H1 (cell line): ENCODE measurements around the gene CPSF2. TPM values are rescaled to one million over a fixed set of nuclear protein-coding genes. Genes with fewer than 3 reads are reported as not detected.

Experiments
- CTCF ChIA-PET: fragments of 300-600 bp; sonication (Branson Sonifier 250); formaldehyde crosslinking; loops from one replicate; lab custom pipeline; 2021; ENCODE audit not compliant: partially characterized antibody; lab: Charles Lee
- POLR2A ChIA-PET: fragments of 300-600 bp; sonication (Branson Sonifier 250); formaldehyde crosslinking; loops from one replicate; lab custom pipeline; 2021; ENCODE audit warnings: inconsistent platforms; ENCODE audit not compliant: partially characterized antibody; lab: Charles Lee
- DNase-seq, 2 experiments: peaks; one replicate each; pipeline versions ENCODE4 v3.0.0 to v3.0.0-alpha.2; 2010 to 2022; ENCODE audit warnings: low spot score in 2 of 2, low read depth in 1 of 2, mixed read lengths in 1 of 2
- FAIRE-seq: peaks from 2 replicates; lab custom pipeline; 2011; peaks lifted over from hg19 to GRCh38; lab: Jason Lieb, UNC
- H2AFZ ChIP-seq: 2 replicates; pipeline ENCODE4 v1.8.1; 2012; ENCODE audit warnings: low read length, inconsistent platforms
- H2AK5ac ChIP-seq: 2 replicates; pipeline ENCODE4 v1.6.1; 2013; ENCODE audit warnings: low read depth, low read length
- H2BK120ac ChIP-seq: replicated peaks from 2 replicates; pipeline ENCODE3; 2013; ENCODE audit warnings: low read depth, low read length, inconsistent platforms
- H2BK12ac ChIP-seq: 2 replicates; pipeline ENCODE4 v1.6.1; 2013; ENCODE audit warnings: low read depth, low read length
- H2BK15ac ChIP-seq: 2 replicates; pipeline ENCODE4 v1.6.1; 2013; ENCODE audit warnings: low read length
- H2BK20ac ChIP-seq: 2 replicates; pipeline ENCODE4 v1.6.1; 2013; ENCODE audit warnings: low read length
- H2BK5ac ChIP-seq: 2 replicates; pipeline ENCODE4 v1.6.1; 2013; ENCODE audit warnings: low read depth, low read length
- H3K14ac ChIP-seq: 2 replicates; pipeline ENCODE4 v1.6.1; 2013; ENCODE audit warnings: inconsistent platforms; ENCODE audit not compliant: insufficient read length
- H3K18ac ChIP-seq: 2 replicates; pipeline ENCODE4 v1.6.1; 2013; ENCODE audit warnings: low read length; ENCODE audit errors: extremely low read depth
- H3K23ac ChIP-seq: 2 replicates; pipeline ENCODE4 v1.6.1; 2013; ENCODE audit warnings: inconsistent platforms; ENCODE audit not compliant: insufficient read length
- H3K23me2 ChIP-seq: 2 replicates; pipeline ENCODE4 v1.6.1; 2013; ENCODE audit warnings: low read depth, low read length
- H3K27ac ChIP-seq: 2 replicates; pipeline ENCODE4 v1.6.1; 2011; ENCODE audit warnings: low read depth, low read length, inconsistent platforms
- H3K27me3 ChIP-seq, 4 experiments: replicated peaks in 1 of 4; 1 replicate in 1 of 4; 2 replicates in 3 of 4; pipeline versions ENCODE4 v1.6.1 to v1.8.1; 2011 to 2013; ENCODE audit warnings: low read length in 3 of 4, mild to moderate bottlenecking in 3 of 4, inconsistent platforms in 2 of 4, mixed read lengths in 2 of 4, moderate library complexity in 1 of 4; ENCODE audit not compliant: control insufficient read depth in 3 of 4, insufficient read depth in 3 of 4; ENCODE audit errors: extremely low read depth in 1 of 4
- H3K36me3 ChIP-seq, 4 experiments: 2 replicates each; pipeline versions ENCODE4 v1.6.1 to v1.8.1; 2011 to 2013; ENCODE audit warnings: mild to moderate bottlenecking in 4 of 4, low read length in 3 of 4, moderate library complexity in 2 of 4, control low read depth in 1 of 4, inconsistent platforms in 1 of 4; ENCODE audit not compliant: insufficient read depth in 4 of 4, control insufficient read depth in 2 of 4
- H3K4ac ChIP-seq: replicated peaks from 2 replicates; pipeline ENCODE3; 2013; ENCODE audit warnings: low read length, low read depth, mixed read lengths, inconsistent platforms; ENCODE audit not compliant: insufficient read length
- H3K4me1 ChIP-seq, 4 experiments: replicated peaks in 1 of 4; 1 replicate in 1 of 4; 2 replicates in 3 of 4; pipeline versions ENCODE4 v1.6.1 to v1.8.1; 2011 to 2013; ENCODE audit warnings: low read length in 3 of 4, inconsistent platforms in 2 of 4, mixed read lengths in 1 of 4; ENCODE audit not compliant: insufficient read depth in 4 of 4, control insufficient read depth in 3 of 4
- H3K4me2 ChIP-seq, 2 experiments: 2 replicates each; pipeline versions ENCODE4 v1.6.1 to v1.8.1; 2011 to 2013; ENCODE audit warnings: low read depth in 2 of 2, low read length in 2 of 2, control low read depth in 1 of 2, inconsistent platforms in 1 of 2, mild to moderate bottlenecking in 1 of 2; ENCODE audit not compliant: insufficient read depth in 1 of 2
- H3K4me3 ChIP-seq, 4 experiments: fragments of 200-600, 300-600 bp in 1 of 4; sonication (generic), shearing (Covaris generic), sonication (Bioruptor Twin) in 1 of 4; 2 replicates each; pipeline versions ENCODE4 v1.5.1 to v1.8.1; 2011 to 2016; ENCODE audit warnings: low read length in 4 of 4, low read depth in 3 of 4, control low read depth in 2 of 4, inconsistent platforms in 2 of 4, mild to moderate bottlenecking in 2 of 4, mixed read lengths in 1 of 4, moderate library complexity in 1 of 4; ENCODE audit not compliant: insufficient read depth in 2 of 4; ENCODE audit errors: extremely low read depth in 1 of 4
- H3K56ac ChIP-seq: replicated peaks from 2 replicates; pipeline ENCODE3; 2013; ENCODE audit warnings: low read depth, mild to moderate bottlenecking, mixed read lengths, low read length, inconsistent platforms; ENCODE audit not compliant: insufficient read length
- H3K79me1 ChIP-seq: 2 replicates; pipeline ENCODE4 v1.6.1; 2013; ENCODE audit warnings: low read depth, low read length, control low read depth
- H3K79me2 ChIP-seq, 2 experiments: 2 replicates each; pipeline versions ENCODE4 v1.6.1 to v1.8.1; 2012 to 2013; ENCODE audit warnings: low read length in 2 of 2, mild to moderate bottlenecking in 2 of 2, inconsistent platforms in 1 of 2; ENCODE audit not compliant: insufficient read depth in 2 of 2, control insufficient read depth in 1 of 2
- H3K9ac ChIP-seq, 4 experiments: replicated peaks in 1 of 4; 1 replicate in 1 of 4; 2 replicates in 3 of 4; pipeline versions ENCODE4 v1.6.1 to v1.8.1; 2011 to 2013; ENCODE audit warnings: low read depth in 3 of 4, low read length in 3 of 4, control low read depth in 2 of 4, mild to moderate bottlenecking in 2 of 4, moderate library complexity in 2 of 4, inconsistent platforms in 1 of 4; ENCODE audit errors: extremely low read depth in 1 of 4
- H3K9me3 ChIP-seq, 2 experiments: 2 replicates each; pipeline versions ENCODE4 v1.6.1 to v1.8.1; 2012 to 2013; ENCODE audit warnings: mild to moderate bottlenecking in 2 of 2, moderate library complexity in 2 of 2, control low read depth in 1 of 2, inconsistent platforms in 1 of 2, low read depth in 1 of 2, low read length in 1 of 2, mixed read lengths in 1 of 2; ENCODE audit not compliant: insufficient read depth in 2 of 2
- H4K20me1 ChIP-seq, 2 experiments: replicated peaks in 1 of 2; 2 replicates each; pipeline versions ENCODE3 to v1.8.1; 2011 to 2013; ENCODE audit warnings: inconsistent platforms in 2 of 2, low read length in 2 of 2, mild to moderate bottlenecking in 1 of 2; ENCODE audit not compliant: insufficient read depth in 2 of 2, control insufficient read depth in 1 of 2
- H4K5ac ChIP-seq: 2 replicates; pipeline ENCODE4 v1.6.1; 2013; ENCODE audit warnings: low read length, low read depth, mixed read lengths, inconsistent platforms; ENCODE audit not compliant: insufficient read length
- H4K8ac ChIP-seq: 2 replicates; pipeline ENCODE4 v1.8.0; 2013; ENCODE audit warnings: mild to moderate bottlenecking, moderate library complexity, low read length, inconsistent platforms; ENCODE audit not compliant: insufficient read depth; ENCODE audit errors: extremely low read depth
- H4K91ac ChIP-seq: replicated peaks from 2 replicates; pipeline ENCODE3; 2013; ENCODE audit warnings: low read length, mixed read lengths, inconsistent platforms; ENCODE audit not compliant: insufficient read length
- CBX8 ChIP-seq: fragments of 300-800, 300-1000 bp; sonication (generic); IDR thresholded peaks from 2 replicates; pipeline ENCODE4 v1.7.1; 2016; ENCODE audit warnings: low read depth, low read length, borderline replicate concordance
- GABPA ChIP-seq: IDR thresholded peaks from 2 replicates; pipeline ENCODE4 v1.6.1; 2011; ENCODE audit warnings: mild to moderate bottlenecking, low read length, moderate library complexity, borderline replicate concordance; ENCODE audit not compliant: insufficient read depth
- KDM1A ChIP-seq: fragments of 200-600, 300-600 bp; sonication (generic); IDR thresholded peaks from 2 replicates; pipeline ENCODE4 v1.7.1; 2016; ENCODE audit warnings: mild to moderate bottlenecking, low read length, borderline replicate concordance
- KDM4A ChIP-seq: IDR thresholded peaks from one replicate; pipeline ENCODE4 v1.7.1; 2012; ENCODE audit warnings: low read depth, mild to moderate bottlenecking, moderate library complexity, low read length, inconsistent platforms; ENCODE audit not compliant: severe bottlenecking
- POLR2A ChIP-seq, 2 experiments: IDR thresholded peaks; 1 replicate in 1 of 2; 2 replicates in 1 of 2; pipeline ENCODE4 v1.6.1; 2011; ENCODE audit warnings: low read depth in 2 of 2, low read length in 2 of 2, mild to moderate bottlenecking in 2 of 2; ENCODE audit errors: control extremely low read depth in 1 of 2
- POU5F1 ChIP-seq: IDR thresholded peaks from 2 replicates; pipeline ENCODE4 v1.6.1; 2011; ENCODE audit warnings: low read depth, mild to moderate bottlenecking, low read length, moderate library complexity
- SIN3A ChIP-seq, 2 experiments: IDR thresholded peaks in 1 of 2; conservative IDR thresholded peaks in 1 of 2; 2 replicates each; pipeline ENCODE4 v1.6.1; 2011 to 2012; ENCODE audit warnings: low read length in 2 of 2, improper control_type of control experiment in 1 of 2, low read depth in 1 of 2, mild to moderate bottlenecking in 1 of 2
- TAF1 ChIP-seq: IDR thresholded peaks from 2 replicates; pipeline ENCODE4 v1.6.1; 2011; ENCODE audit warnings: mild to moderate bottlenecking, low read depth, low read length
- WGBS, 2 experiments: shearing (Covaris generic) in 1 of 2; methylation state at CpG; one replicate each; pipeline versions ENCODE4 v1.1.6 to v1.1.7; 2013 to 2015; ENCODE audit warnings: low lambda C conversion rate in 2 of 2, mixed read lengths in 2 of 2, inconsistent platforms in 1 of 2, low coverage in 1 of 2, missing lambda C conversion rate in 1 of 2; ENCODE audit not compliant: insufficient replicate concordance in 2 of 2, insufficient coverage in 1 of 2, insufficient read length in 1 of 2; ENCODE audit errors: extremely low coverage in 1 of 2, missing lambda C conversion rate in 1 of 2; 5-methylcytosine and 5-hydroxymethylcytosine counted together
- long read RNA-seq, 2 experiments: library from RNA in 1 of 2; library from capped mRNA in 1 of 2; stranded (forward); transcript quantifications; one replicate each; pipeline ENCODE4 v2.0.0, GENCODE V29; 2021; ENCODE audit warnings: inconsistent platforms in 1 of 2
- polyA minus RNA-seq, 3 experiments: library from RNA; depleted of rRNA, polyadenylated mRNA; stranded (reverse); fragments of >200 nt; gene quantifications; 1 replicate in 2 of 3; 2 replicates in 1 of 3; pipeline ENCODE4 v1.2.3, GENCODE V29; 2011
- polyA plus RNA-seq, 7 experiments: library from polyadenylated mRNA; depleted of rRNA in 3 of 7; stranded (reverse) in 5 of 7; unstranded in 2 of 7; fragments of >200 nt in 5 of 7; fragments of 200-250 nt in 2 of 7; gene quantifications; 1 replicate in 5 of 7; 2 replicates in 1 of 7; 4 replicates in 1 of 7; pipeline versions ENCODE4 v1.2.1 to v1.2.3, GENCODE V29; 2011 to 2013; ENCODE audit warnings: missing spikeins in 2 of 7, mixed read lengths in 2 of 7
- total RNA-seq: library from RNA; stranded (reverse); fragmentation: NEBNext Ultra II Directional; extraction: Animal tissue kit (Norgen Biotek cat#: 25700); gene quantifications from 2 replicates; pipeline ENCODE4 v1.2.1, GENCODE V29; 2021

CPSF2 gene
- total RNA-seq (130 and 141 TPM in 2 replicates), polyA plus RNA-seq (2011; rRNA removed) (10.0 and 11.3 TPM in 2 replicates), polyA minus RNA-seq (2011; rRNA and poly(A)+ RNA removed) (41.5 and 63.4 TPM in 2 replicates)
- 27.3 TPM for polyA plus RNA-seq (2011; cell fraction: cytosol; rRNA removed)
- polyA plus RNA-seq (2011; cell fraction: nucleus; rRNA removed) = 7.5 TPM
- polyA plus RNA-seq (2012, experiment 1 of 2) = 53.9 to 104 TPM (median 59.4 TPM) in 4 replicates
- polyA plus RNA-seq (2012, experiment 2 of 2) = 3.1 TPM
- 32.7 TPM for polyA plus RNA-seq (2013, experiment 1 of 2)
- 33.9 TPM for polyA plus RNA-seq (2013, experiment 2 of 2)
- polyA minus RNA-seq (2011; cell fraction: cytosol; rRNA and poly(A)+ RNA removed) = 41.7 TPM
- 37.2 TPM for polyA minus RNA-seq (2011; cell fraction: nucleus; rRNA and poly(A)+ RNA removed)
- long read RNA-seq, experiment 1, partial matches to known transcripts = 21 of 43 reads
- long read RNA-seq, experiment 1, other reads (novel, unspliced or antisense) = 22 of 43 reads
- long read RNA-seq, experiment 2, full-length matches to known transcripts = 34 of 60 reads
- long read RNA-seq, experiment 2, partial matches to known transcripts = 22 of 60 reads
- long read RNA-seq, experiment 2, other reads (novel, unspliced or antisense) = 4 of 60 reads

- Histone ChIP-seq H3K14ac (no peak within 1 kb of the TSS), H3K23me2 (peaks cover 6% of the 10 kb centered on the region; the same call in 1 of the 2 replicates), H4K91ac (peak within 1 kb of the TSS; percentile 95), H3K9ac (peak within 1 kb of the TSS; percentile 94 to 98 (median 97)), H3K27ac (peak within 1 kb of the TSS; percentile 97), H3K23ac (no peak within 1 kb of the TSS), H3K4me2 (peak within 1 kb of the TSS; percentile 77 to 89), H4K8ac (peak within 1 kb of the TSS; percentile 99), H3K79me2 (peaks cover 0 to 42% of the 10 kb centered on the region in 2 experiments; a peak in 3 of 4 replicates), H2AK5ac (peak within 1 kb of the TSS; percentile 60), H2BK12ac (peak within 1 kb of the TSS; percentile 63), H2BK15ac (no peak within 1 kb of the TSS), H3K56ac (peak within 1 kb of the TSS; percentile 99), H2AFZ (peak within 1 kb of the TSS; percentile 87), H3K4me1 (peaks cover 0 to 3% (median 0%) of the 10 kb centered on the region in 4 experiments; a peak in 2 of 7 replicates), H2BK120ac (no peak within 1 kb of the TSS), H3K4ac (peak within 1 kb of the TSS; percentile 91), H3K36me3 (peaks cover 2 to 50% (median 14%) of the 10 kb centered on the region in 4 experiments; a peak in 7 of 8 replicates), H3K18ac (peak within 1 kb of the TSS; percentile 98), H3K9me3 (no peaks in the 10 kb centered on the region), H4K20me1 (peaks cover 0 to 1% of the 10 kb centered on the region in 2 experiments), H3K4me3 (peak within 1 kb of the TSS; percentile 87 to 100 (median 98)), H3K27me3 (no peaks in the 10 kb centered on the region), H4K5ac (peak within 1 kb of the TSS; percentile 100), H2BK5ac (peak within 1 kb of the TSS; percentile 98), H3K79me1 (0 out of 2 replicates have a peak, but pooled peaks cover 5% of the 10 kb centered on the region), H2BK20ac (0 out of 2 replicates have a peak within 1 kb of the TSS, but pooled peaks have one; percentile 56)
- FAIRE-seq (no peak), DNase-seq (peak in 1 of 2 experiments; percentile 93)
- CTCF ChIA-PET = interaction anchor here (0.5 to 5.4 kb wide), 6 partner anchors 10 to 618 kb away, joined by 3 to 45 read pairs (median 3); partner anchors contain the start of gene ATXN3
- POLR2A ChIA-PET = interaction anchor here (0.6 to 5.0 kb wide), 20 partner anchors 9 to 762 kb away, joined by 3 to 66 read pairs (median 4); partner anchors contain the start of genes ATXN3 and TRIP11
- WGBS, 2 experiments = 1% methylated on average over 51 of the region's 55 CpGs; no CpG with 5 or more reads in 1 of the 2 experiments
- TF ChIP-seq SIN3A (conservative IDR thresholded peaks at IDR 0.05 in 1 of 2, IDR thresholded peaks at IDR 0.05 in 1 of 2; ENCODE audit: low read depth in 1 of 2, low read length in 2 of 2) (no peak), GABPA (no peak), KDM1A (no peak), CBX8 (no peak), KDM4A (no peak), TAF1 (peak; percentile 98), POU5F1 (no peak), POLR2A (IDR thresholded peaks at IDR 0.05; ENCODE audit: control extremely low read depth in 1 of 2, low read depth in 2 of 2, low read length in 2 of 2) (peak; percentile 87 to 96)
These were observed at the start of gene CPSF2, which contains the start of gene NDUFB1 for GRCh38 chr14:92121670-92122350. CPSF2 (plus strand) TSS chr14:92121969; CDS start chr14:92130985, 9,016 bp downstream. NDUFB1 (minus strand) TSS chr14:92121706; CDS start chr14:92117637, 4,069 bp downstream.
